ENCODE measurements around the gene CSTA.

The CSTA gene

DNA sequence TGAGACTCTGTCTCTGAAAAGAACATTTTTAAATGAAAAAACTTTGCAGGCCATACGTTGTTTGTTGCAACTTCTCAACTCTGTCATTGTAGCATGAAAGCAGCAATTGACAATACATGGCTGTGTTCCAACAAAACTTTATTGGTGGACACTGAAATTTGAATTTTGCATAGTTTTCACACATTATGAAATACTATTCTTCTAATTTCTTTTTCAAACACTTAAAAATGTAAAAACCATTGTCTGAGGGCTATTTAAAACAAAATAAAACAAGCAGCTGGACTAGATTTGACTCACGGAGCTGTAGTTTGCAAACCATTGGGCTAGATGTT, 18.5 kb upstream of the CSTA start:
- Histone ChIP-seq H3K27me3 (ENCODE audit: control insufficient read depth, insufficient read depth, low read length) (no peaks in the 10 kb centered on the region), H3K36me3 (ENCODE audit: control insufficient read depth, insufficient read depth, low read length) (no peaks in the 10 kb centered on the region), H3K9me3 (ENCODE audit: control insufficient read depth, low read length) (no peaks in the 10 kb centered on the region), H3K4me3 (ENCODE audit: low read length) (no peak overlapping the region), H3K9ac (ENCODE audit: low read length) (no peak overlapping the region), H3K4me1 (ENCODE audit: control insufficient read depth, insufficient read depth, low read length) (peaks cover 11% of the 10 kb centered on the region)

DNA sequence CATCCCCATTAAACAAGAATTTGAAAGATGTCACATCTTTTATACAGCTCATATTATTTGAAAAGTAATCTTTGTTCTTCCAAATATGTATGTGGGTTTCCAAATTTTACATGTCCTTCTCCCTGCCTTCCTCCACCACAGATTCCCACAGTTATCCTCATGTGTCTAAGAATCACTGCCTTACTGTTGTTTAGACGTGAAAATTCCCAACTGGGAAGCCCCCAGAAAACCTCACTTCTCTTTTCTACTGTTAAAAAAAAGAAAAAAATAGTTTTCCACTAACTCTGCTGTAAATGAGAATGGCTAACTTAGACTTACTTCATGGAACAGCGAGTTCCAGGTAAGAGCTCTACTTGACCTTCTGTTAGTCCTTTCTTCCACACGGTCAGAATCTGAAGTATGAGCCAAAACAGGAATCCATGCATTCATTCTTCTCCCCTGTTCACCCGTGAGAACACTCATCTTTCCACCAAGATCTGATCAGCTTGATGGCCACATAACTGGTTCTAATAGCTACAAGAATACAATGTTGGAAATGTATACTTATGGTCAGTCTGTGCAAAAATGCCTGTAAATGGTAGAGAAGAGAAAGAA, 17.9 kb upstream of the CSTA start:
- Histone ChIP-seq H3K9ac (ENCODE audit: low read length) (no peak overlapping the region), H3K36me3 (ENCODE audit: control insufficient read depth, insufficient read depth, low read length) (no peaks in the 10 kb centered on the region), H3K4me3 (ENCODE audit: low read length) (no peak overlapping the region), H3K9me3 (ENCODE audit: control insufficient read depth, low read length) (no peaks in the 10 kb centered on the region), H3K4me1 (ENCODE audit: control insufficient read depth, insufficient read depth, low read length) (peaks cover 11% of the 10 kb centered on the region), H3K27me3 (ENCODE audit: control insufficient read depth, insufficient read depth, low read length) (no peaks in the 10 kb centered on the region)

DNA sequence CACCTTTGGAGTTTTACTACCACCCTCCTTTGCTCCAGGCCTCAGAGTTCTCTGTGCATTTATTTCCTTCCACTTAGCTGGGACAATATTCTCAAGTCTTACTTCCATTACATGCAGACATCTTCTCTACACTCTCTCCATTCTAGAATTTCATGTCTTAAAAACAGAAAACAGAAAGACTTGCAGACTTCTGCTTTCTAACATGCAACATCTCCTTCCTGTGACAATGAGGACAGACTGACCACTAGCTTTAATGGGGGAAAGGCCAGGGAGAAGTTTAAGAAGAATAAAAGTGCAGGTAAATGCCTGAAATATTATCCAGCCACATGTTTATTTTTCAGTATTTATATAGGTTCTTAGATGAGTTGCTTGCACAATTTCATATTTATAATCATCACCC, 17.1 kb upstream of the CSTA start:
- no peaks in the 10 kb centered on the region for H3K36me3 ChIP-seq (ENCODE audit: control insufficient read depth, insufficient read depth, low read length)
- no peaks in the 10 kb centered on the region for H3K27me3 ChIP-seq (ENCODE audit: control insufficient read depth, insufficient read depth, low read length)
- no peak overlapping the region for H3K4me3 ChIP-seq (ENCODE audit: low read length)
- H3K9ac ChIP-seq (ENCODE audit: low read length): no peak overlapping the region
- no peaks in the 10 kb centered on the region for H3K9me3 ChIP-seq (ENCODE audit: control insufficient read depth, low read length)
- peaks cover 11% of the 10 kb centered on the region for H3K4me1 ChIP-seq (ENCODE audit: control insufficient read depth, insufficient read depth, low read length)

DNA sequence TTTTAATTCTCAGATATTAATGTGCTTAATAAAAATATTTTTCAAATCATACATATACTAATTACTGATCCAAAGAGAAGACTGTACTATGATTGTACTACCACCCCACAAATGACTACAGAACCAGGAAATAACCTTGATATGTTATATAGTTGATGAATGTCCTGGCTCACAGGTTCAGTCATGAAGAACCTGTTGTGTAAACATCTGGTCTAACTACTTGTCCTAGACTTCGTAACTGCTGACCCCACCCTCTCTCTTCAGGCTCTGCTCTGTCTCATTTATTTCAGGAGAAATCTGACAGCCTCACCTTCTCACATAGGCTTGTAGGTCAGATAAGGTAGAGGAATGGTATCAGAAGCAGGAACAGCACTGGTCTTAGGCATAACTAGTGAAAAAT, 14.7 kb upstream of the CSTA start:
- no peak overlapping the region for H3K9ac ChIP-seq (ENCODE audit: low read length)

DNA sequence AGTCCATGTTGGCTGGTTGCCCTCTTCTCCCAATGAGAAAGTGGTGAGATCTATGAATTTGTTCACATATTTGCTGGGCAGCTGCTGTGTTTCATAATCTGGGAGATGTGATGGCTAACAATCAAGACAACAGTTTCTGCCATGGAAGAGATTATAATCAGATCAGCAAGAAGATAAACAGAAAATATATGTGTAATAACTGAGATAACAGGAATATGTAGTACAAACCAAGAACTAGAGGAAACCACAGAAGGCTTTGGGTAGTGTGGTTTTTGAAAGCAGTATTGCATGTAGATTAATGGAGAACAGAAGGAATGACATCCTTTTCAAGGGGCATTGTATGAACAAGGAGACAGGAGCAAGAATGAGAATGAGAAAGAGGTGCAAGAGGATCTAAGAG, 12.2 kb upstream of the CSTA start:
- Histone ChIP-seq H3K4me3 (ENCODE audit: low read length) (no peak overlapping the region), H3K9me3 (ENCODE audit: control insufficient read depth, low read length) (no peaks in the 10 kb centered on the region), H3K4me1 (ENCODE audit: control insufficient read depth, insufficient read depth, low read length) (peaks cover 27% of the 10 kb centered on the region), H3K9ac (ENCODE audit: low read length) (no peak overlapping the region), H3K36me3 (ENCODE audit: control insufficient read depth, insufficient read depth, low read length) (no peaks in the 10 kb centered on the region), H3K27me3 (ENCODE audit: control insufficient read depth, insufficient read depth, low read length) (no peaks in the 10 kb centered on the region)

More for the DNA sequence above, 14.7 kb upstream of the CSTA start:
- no peaks in the 10 kb centered on the region for H3K36me3 ChIP-seq (ENCODE audit: control insufficient read depth, insufficient read depth, low read length)
- H3K4me3 ChIP-seq (ENCODE audit: low read length): no peak overlapping the region
- H3K27me3 ChIP-seq (ENCODE audit: control insufficient read depth, insufficient read depth, low read length): no peaks in the 10 kb centered on the region
- H3K4me1 ChIP-seq (ENCODE audit: control insufficient read depth, insufficient read depth, low read length): peaks cover 26% of the 10 kb centered on the region
- H3K9me3 ChIP-seq (ENCODE audit: control insufficient read depth, low read length): no peaks in the 10 kb centered on the region

DNA sequence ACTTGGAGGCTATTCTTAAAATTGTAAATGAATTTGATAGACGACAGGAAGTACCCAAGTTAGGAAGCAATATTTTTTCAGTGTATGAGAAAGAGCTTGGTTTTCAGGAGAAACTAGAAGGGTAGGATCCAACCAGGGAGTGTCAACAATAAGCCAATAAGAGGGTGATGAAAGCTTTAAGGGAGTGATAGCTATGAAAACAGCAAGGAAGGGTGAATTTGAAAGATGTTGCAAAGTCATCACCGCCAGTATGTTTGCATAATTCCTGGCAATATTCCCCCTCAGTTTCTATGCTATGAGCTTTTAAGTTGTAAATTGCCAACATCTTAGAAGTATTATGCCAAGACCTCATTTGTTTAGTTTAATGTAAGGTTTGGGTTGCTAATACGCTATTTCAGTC, 11.8 kb upstream of the CSTA start:
- H3K9ac ChIP-seq (ENCODE audit: low read length): no peak overlapping the region
- no peaks in the 10 kb centered on the region for H3K27me3 ChIP-seq (ENCODE audit: control insufficient read depth, insufficient read depth, low read length)
- no peaks in the 10 kb centered on the region for H3K36me3 ChIP-seq (ENCODE audit: control insufficient read depth, insufficient read depth, low read length)
- no peaks in the 10 kb centered on the region for H3K9me3 ChIP-seq (ENCODE audit: control insufficient read depth, low read length)
- H3K4me1 ChIP-seq (ENCODE audit: control insufficient read depth, insufficient read depth, low read length): peaks cover 29% of the 10 kb centered on the region
- no peak overlapping the region for H3K4me3 ChIP-seq (ENCODE audit: low read length)

DNA sequence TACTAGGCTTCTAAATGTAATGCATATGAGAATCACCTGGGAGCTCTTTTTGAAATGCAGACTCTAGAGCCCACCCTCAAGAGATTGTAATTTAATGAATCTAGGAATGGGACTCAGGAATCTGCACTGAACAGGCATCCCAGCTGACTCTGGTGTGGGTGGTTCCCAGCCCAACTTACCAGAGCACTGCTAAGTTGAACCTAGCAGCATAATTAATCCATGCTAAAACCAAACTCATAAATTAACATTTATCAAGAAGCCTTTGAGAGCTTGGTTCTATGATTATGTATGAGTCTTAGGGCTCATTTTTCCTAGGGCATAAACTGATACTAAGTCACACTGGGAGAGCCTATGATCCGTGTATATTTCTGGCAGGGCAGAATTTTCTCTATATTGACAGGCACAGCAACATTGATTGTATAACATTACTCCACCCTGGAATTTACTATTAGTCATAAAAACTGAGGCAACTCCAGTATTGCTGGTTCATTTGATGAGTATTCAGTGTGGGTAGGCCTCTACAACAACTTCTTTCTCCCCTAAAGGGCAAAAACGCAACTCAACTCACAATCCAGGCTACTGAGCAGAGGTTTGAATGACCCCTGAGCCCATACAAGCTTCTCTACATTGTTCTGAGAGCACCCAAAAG, 10.7 kb upstream of the CSTA start:
- Histone ChIP-seq H3K36me3 (ENCODE audit: control insufficient read depth, insufficient read depth, low read length) (no peaks in the 10 kb centered on the region), H3K4me3 (ENCODE audit: low read length) (no peak overlapping the region), H3K9me3 (ENCODE audit: control insufficient read depth, low read length) (no peaks in the 10 kb centered on the region), H3K9ac (ENCODE audit: low read length) (no peak overlapping the region), H3K4me1 (ENCODE audit: control insufficient read depth, insufficient read depth, low read length) (peaks cover 33% of the 10 kb centered on the region), H3K27me3 (ENCODE audit: control insufficient read depth, insufficient read depth, low read length) (no peaks in the 10 kb centered on the region)

DNA sequence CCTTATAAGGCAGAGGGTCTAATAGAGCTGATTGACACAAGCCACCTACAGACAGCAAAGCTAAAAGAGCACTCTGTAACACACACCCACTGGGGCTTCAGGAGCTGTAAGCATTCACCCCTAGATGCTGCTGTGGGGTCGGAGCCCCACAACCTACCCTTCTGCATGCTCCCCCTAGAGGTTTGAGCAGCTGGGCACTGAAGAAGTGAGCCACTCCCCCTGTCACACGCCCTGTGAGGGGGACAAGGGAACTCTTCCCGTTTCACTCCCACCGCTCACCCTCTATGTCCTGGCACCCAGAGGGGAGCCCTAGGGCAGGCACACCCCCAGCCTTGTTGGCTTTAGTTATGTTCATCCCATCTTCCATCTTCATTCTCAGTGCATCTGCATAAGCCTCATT, 9.4 kb upstream of the CSTA start:
- Histone ChIP-seq H3K36me3 (ENCODE audit: control insufficient read depth, insufficient read depth, low read length) (no peaks in the 10 kb centered on the region), H3K9me3 (ENCODE audit: control insufficient read depth, low read length) (no peaks in the 10 kb centered on the region)

DNA sequence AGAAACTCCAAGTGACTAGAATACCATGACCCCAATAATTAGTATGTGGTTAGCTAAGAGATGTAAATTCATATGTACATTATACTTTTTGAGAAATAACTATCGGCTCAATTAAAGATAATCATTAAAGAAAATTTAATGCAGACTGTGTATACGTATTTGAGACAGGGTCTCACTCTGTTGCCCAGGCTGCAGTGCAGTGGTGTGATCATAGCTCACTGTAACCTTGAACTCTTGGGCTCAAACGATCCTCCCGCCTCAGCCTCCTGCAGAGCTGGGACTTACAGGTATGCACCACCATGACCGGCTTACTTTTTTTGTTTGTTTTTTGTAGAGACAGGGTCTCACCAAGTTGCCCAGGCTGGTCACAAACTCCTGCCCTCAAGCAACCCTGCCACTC, 8.7 kb upstream of the CSTA start:
- peaks cover 23% of the 10 kb centered on the region for H3K4me1 ChIP-seq (ENCODE audit: control insufficient read depth, insufficient read depth, low read length)
- no peak overlapping the region for H3K9ac ChIP-seq (ENCODE audit: low read length)
- H3K4me3 ChIP-seq (ENCODE audit: low read length): no peak overlapping the region
- no peaks in the 10 kb centered on the region for H3K36me3 ChIP-seq (ENCODE audit: control insufficient read depth, insufficient read depth, low read length)
- H3K9me3 ChIP-seq (ENCODE audit: control insufficient read depth, low read length): no peaks in the 10 kb centered on the region
- no peaks in the 10 kb centered on the region for H3K27me3 ChIP-seq (ENCODE audit: control insufficient read depth, insufficient read depth, low read length)

More for the DNA sequence above, 9.4 kb upstream of the CSTA start:
- H3K27me3 ChIP-seq (ENCODE audit: control insufficient read depth, insufficient read depth, low read length): no peaks in the 10 kb centered on the region
- no peak overlapping the region for H3K9ac ChIP-seq (ENCODE audit: low read length)
- no peak overlapping the region for H3K4me3 ChIP-seq (ENCODE audit: low read length)
- peaks cover 30% of the 10 kb centered on the region for H3K4me1 ChIP-seq (ENCODE audit: control insufficient read depth, insufficient read depth, low read length)

DNA sequence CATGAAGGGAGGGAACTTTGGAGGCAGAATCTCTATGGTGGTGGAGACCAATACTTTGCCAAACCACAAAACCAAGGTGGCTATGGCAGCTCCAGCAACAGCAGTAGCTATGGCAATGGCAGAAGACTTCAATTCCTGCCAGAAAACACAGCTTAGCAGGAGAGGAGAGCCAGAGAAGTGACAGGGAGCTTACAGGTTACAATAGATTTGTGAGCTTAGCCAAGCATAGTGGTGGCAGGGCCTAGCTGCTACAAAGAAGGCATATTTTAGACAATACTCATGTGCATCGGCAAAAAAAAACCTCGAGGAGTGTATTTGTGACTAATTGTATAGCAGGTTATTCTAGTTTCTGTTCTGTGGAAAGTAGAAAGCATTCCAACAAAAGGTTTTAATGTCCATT, 6.4 kb upstream of the CSTA start:
- Histone ChIP-seq H3K27me3 (ENCODE audit: control insufficient read depth, insufficient read depth, low read length) (no peaks in the 10 kb centered on the region), H3K36me3 (ENCODE audit: control insufficient read depth, insufficient read depth, low read length) (no peaks in the 10 kb centered on the region), H3K9me3 (ENCODE audit: control insufficient read depth, low read length) (no peaks in the 10 kb centered on the region), H3K9ac (ENCODE audit: low read length) (no peak overlapping the region), H3K4me3 (ENCODE audit: low read length) (no peak overlapping the region), H3K4me1 (ENCODE audit: control insufficient read depth, insufficient read depth, low read length) (peaks cover 36% of the 10 kb centered on the region)

DNA sequence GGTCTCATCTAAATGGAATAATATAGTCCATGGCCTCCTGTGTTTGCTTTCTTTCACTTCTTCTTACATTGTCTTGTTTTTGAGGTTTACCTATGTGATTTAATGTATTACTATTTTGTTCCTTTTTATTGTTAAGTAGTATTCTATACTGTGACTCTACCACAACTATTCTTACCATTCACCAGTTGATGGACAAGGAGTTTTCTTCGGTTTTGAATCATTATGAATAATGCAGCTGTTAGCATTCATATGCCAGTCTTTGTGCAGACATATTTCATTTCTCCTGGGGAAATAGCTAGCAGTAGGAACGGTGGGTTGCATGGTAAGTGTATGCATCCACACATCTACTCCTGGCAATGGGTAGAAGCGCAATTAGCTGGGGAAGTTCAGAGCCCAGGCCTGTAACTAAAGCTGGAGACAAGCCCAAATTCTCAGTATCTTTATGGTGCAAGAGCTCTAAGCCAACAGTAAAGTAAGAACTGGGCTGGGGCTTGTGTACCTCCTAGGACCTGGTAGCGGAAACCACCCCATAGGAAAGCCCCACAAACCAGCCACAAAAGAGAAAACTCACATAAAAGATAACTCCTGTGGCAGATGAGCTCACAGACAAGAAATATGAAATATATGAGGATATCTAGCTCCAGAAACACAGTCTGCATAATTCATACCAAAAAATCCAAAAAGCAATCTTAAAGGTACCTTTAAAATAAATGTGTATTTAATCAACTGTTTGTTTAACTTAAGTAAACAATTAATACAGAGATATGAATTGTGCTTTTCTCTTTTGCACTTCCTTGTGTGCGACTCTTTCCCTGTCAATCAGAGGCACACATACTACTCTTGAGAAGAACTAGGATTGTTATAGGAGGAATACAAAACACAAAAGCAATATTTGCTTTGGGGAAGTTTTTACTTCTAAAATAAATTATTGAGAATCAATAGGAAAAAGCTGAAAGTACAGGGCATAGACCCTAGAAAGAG, 2.7 kb upstream of the CSTA start:
- no peaks in the 10 kb centered on the region for H3K27me3 ChIP-seq (ENCODE audit: control insufficient read depth, insufficient read depth, low read length)
- H3K36me3 ChIP-seq (ENCODE audit: control insufficient read depth, insufficient read depth, low read length): no peaks in the 10 kb centered on the region
- H3K4me1 ChIP-seq (ENCODE audit: control insufficient read depth, insufficient read depth, low read length): peaks cover 30% of the 10 kb centered on the region
- H3K4me3 ChIP-seq (ENCODE audit: low read length): no peak overlapping the region
- no peak overlapping the region for H3K9ac ChIP-seq (ENCODE audit: low read length)
- no peaks in the 10 kb centered on the region for H3K9me3 ChIP-seq (ENCODE audit: control insufficient read depth, low read length)

DNA sequence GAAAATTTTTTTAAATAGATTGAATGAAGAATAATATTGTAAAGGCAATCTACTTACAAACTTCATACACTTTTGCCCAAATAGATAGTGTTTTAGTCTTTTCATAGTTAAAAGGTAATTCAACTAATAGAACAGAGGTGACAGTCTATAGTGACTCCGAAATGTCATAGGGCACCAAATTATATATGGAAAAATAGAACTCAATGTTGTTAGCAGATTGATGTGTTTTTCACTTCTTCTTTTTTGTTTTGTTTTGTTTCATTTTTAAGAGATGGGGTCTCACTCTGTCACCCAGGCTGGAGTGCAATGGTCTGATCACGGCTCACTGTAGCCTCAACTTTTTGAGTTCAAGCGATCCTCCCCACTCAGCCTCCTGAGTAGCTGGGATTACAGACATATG, 721 bp downstream of the CSTA start:
- no peak overlapping the region for H3K9ac ChIP-seq (ENCODE audit: low read length)
- no peaks in the 10 kb centered on the region for H3K9me3 ChIP-seq (ENCODE audit: control insufficient read depth, low read length)
- H3K36me3 ChIP-seq (ENCODE audit: control insufficient read depth, insufficient read depth, low read length): no peaks in the 10 kb centered on the region
- no peak overlapping the region for H3K4me3 ChIP-seq (ENCODE audit: low read length)
- H3K27me3 ChIP-seq (ENCODE audit: control insufficient read depth, insufficient read depth, low read length): no peaks in the 10 kb centered on the region
- H3K4me1 ChIP-seq (ENCODE audit: control insufficient read depth, insufficient read depth, low read length): peaks cover 23% of the 10 kb centered on the region

Data from mucosa of stomach (tissue), 1 donor.